HG03045 (cell line): ENCODE results near the gene IRF2BPL.

Experiments used
- ATAC-seq: cut with Tn5 transposase; IDR thresholded peaks from one replicate; pipeline ENCODE4 v1.9.1; 2021; ENCODE audit warnings: mild to moderate bottlenecking, moderate library complexity; ENCODE audit not compliant: unreplicated experiment

Gene IRF2BPL

GRCh38 chr14:77055306-77055705 is 26.8 kb upstream of the IRF2BPL start:
- ATAC-seq = no peak

- ATAC-seq = no peak
Measured at GRCh38 chr14:77053046-77053841, 24.7 kb upstream of the IRF2BPL start.

GRCh38 chr14:77052281-77053044 is 24.0 kb upstream of the IRF2BPL start:
- no peak for ATAC-seq

- ATAC-seq = no peak
Measured at GRCh38 chr14:77051116-77051515, 22.6 kb upstream of the IRF2BPL start.

GRCh38 chr14:77046721-77047120 is 18.2 kb upstream of the IRF2BPL start:
- ATAC-seq = no peak

- no peak for ATAC-seq
Measured at GRCh38 chr14:77045238-77046162, 17.0 kb upstream of the IRF2BPL start.

- ATAC-seq = no peak
Measured at GRCh38 chr14:77044783-77045237, 16.3 kb upstream of the IRF2BPL start.

GRCh38 chr14:77043984-77044485 is 15.5 kb upstream of the IRF2BPL start:
- ATAC-seq = no peak

GRCh38 chr14:77043177-77043983 is 14.9 kb upstream of the IRF2BPL start:
- peak; percentile 31 for ATAC-seq

GRCh38 chr14:77041881-77042545 is 13.5 kb upstream of the IRF2BPL start:
- ATAC-seq = no peak

- peak; percentile 9 for ATAC-seq
Measured at GRCh38 chr14:77040741-77041653, 12.5 kb upstream of the IRF2BPL start.

GRCh38 chr14:77040059-77040740 is 11.7 kb upstream of the IRF2BPL start:
- ATAC-seq = peak; percentile 56

GRCh38 chr14:77039285-77040058 is 11.0 kb upstream of the IRF2BPL start:
- no peak for ATAC-seq

- ATAC-seq = no peak
Measured at GRCh38 chr14:77037938-77038568, 9.5 kb upstream of the IRF2BPL start.

GRCh38 chr14:77037215-77037937 is 8.9 kb upstream of the IRF2BPL start:
- no peak for ATAC-seq
